Naive B cell (primary cell): ENCODE data around the gene FRMD4A. TPM values are rescaled to one million over a fixed set of nuclear protein-coding genes. Genes with fewer than 3 reads are reported as not detected.
A peak's percentile ranks its signal among the peaks of the same experiment; 100 is the strongest.

Experiments used
- ATAC-seq, 2 donors: fragments of 150-1000 bp; cut with Tn5 transposase; 2 replicates each; pipeline ENCODE4 v1.10.0; 2021; ENCODE audit warnings: low read depth in 2 of 2, mild to moderate bottlenecking in 2 of 2, moderate library complexity in 2 of 2
- DNase-seq: peaks from one replicate; pipeline ENCODE4 v3.0.0; 2022
- H3K27ac Mint-ChIP-seq, 6 donors: one replicate each; pipeline ENCODE4 v1.8.0; 2020 to 2022; ENCODE audit warnings: mild to moderate bottlenecking in 6 of 6, mixed read lengths in 6 of 6, moderate library complexity in 5 of 6, inconsistent platforms in 2 of 6
- H3K27me3 Mint-ChIP-seq, 3 donors: one replicate each; pipeline ENCODE4 v1.8.0; 2021 to 2022; ENCODE audit warnings: mixed read lengths in 3 of 3, mild to moderate bottlenecking in 1 of 3
- H3K36me3 Mint-ChIP-seq, 2 donors: one replicate each; pipeline ENCODE4 v1.8.0; 2020 to 2022; ENCODE audit warnings: mixed read lengths in 2 of 2, inconsistent platforms in 1 of 2, mild to moderate bottlenecking in 1 of 2
- H3K4me1 Mint-ChIP-seq, 3 donors: one replicate each; pipeline ENCODE4 v1.8.0; 2020 to 2022; ENCODE audit warnings: mixed read lengths in 3 of 3, inconsistent platforms in 1 of 3, mild to moderate bottlenecking in 1 of 3, moderate library complexity in 1 of 3
- H3K4me3 Mint-ChIP-seq, 8 donors: one replicate each; pipeline ENCODE4 v1.8.0; 2020 to 2022; ENCODE audit warnings: mild to moderate bottlenecking in 8 of 8, mixed read lengths in 8 of 8, moderate library complexity in 8 of 8, inconsistent platforms in 2 of 8
- H3K9me3 Mint-ChIP-seq, 7 donors: one replicate each; pipeline ENCODE4 v1.8.0; 2020 to 2022; ENCODE audit warnings: mixed read lengths in 7 of 7, mild to moderate bottlenecking in 5 of 7, inconsistent platforms in 2 of 7, moderate library complexity in 1 of 7
- polyA plus RNA-seq, 6 donors: library from polyadenylated mRNA; unstranded; fragments of 300-500 nt; fragmentation: Illumina TruSeq; gene quantifications; one replicate each; pipeline ENCODE4 v1.2.3, GENCODE V29; 2021; ENCODE audit warnings: low read depth in 6 of 6

Gene FRMD4A
- polyA plus RNA-seq, 6 donors from 2014 or later: 0.09 to 0.20 (median 0.10) TPM; not detected in 3

DNA sequence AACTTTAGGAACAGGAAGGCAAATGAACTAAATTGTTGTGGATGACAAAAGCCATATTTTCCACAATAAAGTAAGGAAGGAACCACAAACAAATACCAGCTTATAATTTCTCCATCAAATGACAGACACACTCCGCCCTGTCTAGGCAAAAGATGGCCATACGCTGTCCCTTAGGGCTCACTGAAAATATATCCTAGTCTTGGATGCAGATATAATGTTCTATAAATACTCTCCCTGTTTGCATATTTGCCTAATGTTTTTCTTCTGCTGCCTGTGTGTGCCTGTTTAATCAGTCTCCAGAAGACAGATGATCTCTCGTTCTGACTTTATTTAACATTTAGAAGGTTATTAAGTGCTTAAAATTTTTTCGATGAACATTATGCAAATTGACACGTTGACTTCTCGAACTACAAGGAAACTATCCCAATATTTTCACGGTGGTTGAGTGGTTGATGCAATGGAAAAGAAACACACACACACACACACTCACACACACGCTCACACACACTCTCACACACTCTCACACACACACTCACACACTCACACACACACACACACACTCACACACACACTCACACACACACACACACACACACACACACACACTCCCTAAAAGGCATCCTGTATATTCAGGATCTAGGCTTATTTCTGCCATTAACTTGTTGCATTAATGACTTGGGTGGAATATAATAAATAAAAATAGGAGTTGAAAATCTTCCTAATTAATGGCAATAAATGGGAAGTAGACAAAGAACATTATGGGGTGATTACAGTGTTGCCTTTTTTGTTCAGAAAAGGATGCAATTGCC, 446.9 kb downstream of the FRMD4A start:
- no peaks in the 10 kb centered on the region for H3K4me1 Mint-ChIP-seq
- peak overlapping the region in 1 of 8 donors; percentile 2 for H3K4me3 Mint-ChIP-seq
- H3K36me3 Mint-ChIP-seq: no peaks in the 10 kb centered on the region
- DNase-seq (no peak), ATAC-seq (no peak)
- peak overlapping the region in 1 of 6 donors; percentile 31 for H3K27ac Mint-ChIP-seq
- peaks cover 33 to 46% (median 38%) of the 10 kb centered on the region in 3 donors for H3K27me3 Mint-ChIP-seq
- no peaks in the 10 kb centered on the region for H3K9me3 Mint-ChIP-seq

DNA sequence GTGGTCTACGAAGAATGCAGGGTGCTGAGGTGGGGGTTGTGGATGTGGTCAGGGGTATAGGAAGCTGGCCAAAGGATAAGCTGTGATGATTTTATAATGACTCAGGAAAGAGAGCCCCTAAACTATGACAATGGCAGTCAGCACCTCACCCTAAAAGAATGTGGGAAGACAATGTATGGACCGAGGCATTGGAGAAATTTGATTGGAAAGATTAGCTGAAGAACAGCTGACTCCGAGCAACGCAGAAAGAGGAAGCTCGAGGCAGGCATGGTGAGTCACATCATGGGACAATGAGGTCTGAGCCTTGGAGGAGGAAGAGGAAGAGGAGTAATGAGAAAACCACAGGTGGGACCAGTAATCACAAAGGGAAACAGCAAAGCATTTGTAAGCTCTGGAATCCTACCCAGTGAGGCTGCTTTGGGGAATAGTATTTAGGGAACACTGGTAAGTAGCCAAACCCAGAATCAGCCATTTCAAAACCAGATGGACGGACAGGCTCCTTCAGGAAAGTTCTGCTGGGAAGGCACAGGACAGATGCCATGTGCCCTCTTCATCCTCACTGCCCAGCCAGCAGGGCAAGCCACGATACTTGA, 448.5 kb downstream of the FRMD4A start:
- no peaks in the 10 kb centered on the region for H3K4me1 Mint-ChIP-seq
- peaks cover 21 to 29% (median 29%) of the 10 kb centered on the region in 3 donors for H3K27me3 Mint-ChIP-seq
- DNase-seq (no peak), ATAC-seq (peak; percentile 51 to 73)
- no peaks in the 10 kb centered on the region for H3K36me3 Mint-ChIP-seq
- H3K27ac Mint-ChIP-seq: no peak overlapping the region
- H3K4me3 Mint-ChIP-seq: peak overlapping the region in 2 of 8 donors; percentile 29 to 47
- no peaks in the 10 kb centered on the region for H3K9me3 Mint-ChIP-seq

DNA sequence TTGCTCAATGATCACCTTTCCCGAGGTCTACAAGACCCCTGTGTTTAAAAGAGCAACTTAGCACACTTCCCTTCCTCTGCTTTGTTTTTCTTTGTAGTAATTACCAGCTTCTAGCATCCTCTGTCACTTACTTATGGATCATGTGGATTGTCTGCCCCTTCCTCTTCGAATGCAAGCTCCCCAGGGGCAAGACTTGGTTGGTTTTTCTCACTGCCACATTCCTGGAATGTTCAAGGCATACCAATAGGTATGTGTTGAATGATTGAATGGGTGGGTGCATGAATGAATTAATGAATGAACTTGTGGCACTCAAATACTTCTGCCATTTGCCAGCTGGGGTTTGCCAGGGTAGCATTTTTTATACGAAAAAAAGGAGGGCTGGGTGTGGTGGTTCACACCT, 450.0 kb downstream of the FRMD4A start:
- Mint-ChIP-seq H3K4me3 (no peak overlapping the region), H3K36me3 (no peaks in the 10 kb centered on the region), H3K27ac (no peak overlapping the region), H3K27me3 (peaks cover 14 to 18% (median 18%) of the 10 kb centered on the region in 3 donors), H3K9me3 (no peaks in the 10 kb centered on the region), H3K4me1 (peaks cover 0 to 3% (median 2%) of the 10 kb centered on the region in 3 donors)
- DNase-seq (no peak), ATAC-seq (no peak)

DNA sequence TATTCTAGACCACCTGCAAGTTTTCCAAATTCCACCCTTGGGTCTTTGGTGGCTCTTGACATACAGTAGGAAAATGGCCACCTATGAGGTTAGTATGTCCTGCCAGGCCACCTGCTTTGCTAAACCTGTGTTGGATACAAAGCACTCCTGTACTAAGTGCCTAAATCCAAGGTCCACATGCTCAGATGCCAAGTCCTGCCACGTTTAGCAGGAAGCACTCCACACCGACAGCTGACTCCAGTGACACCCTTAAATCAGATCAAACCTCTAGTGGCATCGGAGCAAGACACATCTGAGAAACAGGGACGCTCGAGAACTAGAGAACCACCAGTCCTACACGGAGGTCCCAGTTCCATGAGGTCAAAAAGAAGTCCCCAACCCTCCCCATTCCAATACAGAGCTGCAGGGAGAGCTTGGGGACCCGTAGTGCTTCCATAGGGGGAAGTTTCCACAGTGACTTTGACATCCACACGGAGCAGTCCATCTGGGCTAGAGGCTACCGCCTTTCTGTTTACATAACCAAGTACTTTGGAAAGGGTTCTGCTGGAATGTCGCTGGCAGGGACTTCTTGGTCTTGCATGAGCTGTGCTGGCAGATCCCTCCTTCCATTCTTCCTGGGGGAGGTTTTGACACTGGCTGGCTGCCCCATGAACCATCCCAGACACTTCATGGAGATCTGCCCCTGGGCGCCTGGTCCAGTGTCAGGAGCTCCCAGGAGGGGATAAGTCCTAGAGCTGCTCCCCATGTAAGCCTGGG, 453.4 kb downstream of the FRMD4A start:
- ATAC-seq (no peak), DNase-seq (no peak)
- peaks cover 0 to 4% (median 0%) of the 10 kb centered on the region in 7 donors for H3K9me3 Mint-ChIP-seq
- peaks cover 0 to 10% (median 0%) of the 10 kb centered on the region in 3 donors for H3K27me3 Mint-ChIP-seq
- no peak overlapping the region for H3K4me3 Mint-ChIP-seq
- peak overlapping the region in 1 of 6 donors; percentile 40 for H3K27ac Mint-ChIP-seq
- no peaks in the 10 kb centered on the region for H3K36me3 Mint-ChIP-seq
- peaks cover 22 to 36% (median 35%) of the 10 kb centered on the region in 3 donors for H3K4me1 Mint-ChIP-seq

DNA sequence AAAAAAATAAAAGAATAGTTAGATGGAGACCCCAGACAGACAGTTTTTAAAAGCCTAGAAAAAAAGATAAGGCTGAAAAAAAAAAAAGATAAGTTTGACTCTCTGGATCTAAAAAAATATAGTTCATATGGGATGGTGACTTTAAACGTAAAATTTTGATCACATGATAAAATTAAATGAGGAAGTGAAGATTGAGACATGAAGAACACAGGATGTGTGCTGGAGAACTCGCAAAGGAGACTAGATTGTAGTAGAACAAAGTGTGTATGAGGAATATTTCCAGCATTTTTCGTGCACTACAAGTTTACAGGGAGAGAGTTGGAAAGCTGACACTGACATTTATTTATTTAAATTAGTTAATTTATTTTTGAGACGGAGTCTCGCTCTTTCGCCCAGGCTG, 457.5 kb downstream of the FRMD4A start:
- Mint-ChIP-seq H3K4me3 (peak overlapping the region; percentile 25 to 84 (median 54)), H3K4me1 (peaks cover 23 to 52% (median 49%) of the 10 kb centered on the region in 3 donors), H3K36me3 (no peaks in the 10 kb centered on the region), H3K9me3 (peaks cover 0 to 4% (median 0%) of the 10 kb centered on the region in 7 donors), H3K27ac (peak overlapping the region; percentile 36 to 97 (median 83)), H3K27me3 (peaks cover 0 to 5% (median 0%) of the 10 kb centered on the region in 3 donors)
- ATAC-seq: peak; percentile 85 to 87
- DNase-seq: peak; percentile 62

DNA sequence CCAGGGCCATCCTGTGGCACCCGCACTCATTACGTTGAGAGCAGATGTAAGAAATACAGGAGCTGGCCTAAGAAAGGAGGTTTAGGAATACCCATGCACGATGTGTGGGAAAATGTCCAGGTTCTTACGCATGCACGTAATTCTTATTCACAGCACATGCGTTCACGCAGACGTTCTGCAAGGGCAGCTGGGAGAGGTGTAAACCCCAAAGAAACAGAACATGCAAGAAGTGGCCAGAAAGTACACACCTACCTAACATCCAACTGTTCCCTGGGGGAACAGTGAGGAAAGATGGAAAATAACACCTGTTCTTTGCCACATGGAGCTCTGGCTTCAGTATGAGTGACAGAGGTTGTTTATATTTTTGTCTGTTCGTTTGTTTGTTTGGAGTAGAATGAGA, 458.3 kb downstream of the FRMD4A start:
- H3K4me3 Mint-ChIP-seq: peak overlapping the region in 5 of 8 donors; percentile 15 to 84 (median 64)
- no peak for ATAC-seq

DNA sequence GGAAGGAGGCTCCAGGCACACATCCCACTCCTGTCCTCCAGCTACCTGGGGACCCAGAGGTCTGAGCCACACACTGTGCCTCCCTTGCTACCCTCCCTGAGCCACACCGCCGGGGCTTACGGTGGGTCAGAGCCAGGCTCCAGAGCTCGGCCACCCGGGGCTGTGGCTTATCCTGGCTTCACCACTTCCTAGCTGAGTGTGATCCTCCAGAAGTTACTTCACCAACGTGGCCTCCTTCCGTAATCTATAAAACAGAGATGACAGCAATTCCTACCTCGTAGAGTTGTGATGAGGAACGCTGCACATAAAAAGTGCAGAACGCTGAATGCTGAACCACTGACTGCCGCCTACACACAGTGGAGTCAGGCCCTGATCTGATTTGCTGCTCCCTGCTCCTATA, 458.9 kb downstream of the FRMD4A start:
- DNase-seq: no peak
- Mint-ChIP-seq H3K9me3 (peaks cover 0 to 4% (median 0%) of the 10 kb centered on the region in 7 donors), H3K27ac (peak overlapping the region in 3 of 6 donors; percentile 33 to 96 (median 76)), H3K4me3 (peak overlapping the region in 1 of 8 donors; percentile 3), H3K36me3 (no peaks in the 10 kb centered on the region), H3K27me3 (no peaks in the 10 kb centered on the region), H3K4me1 (peaks cover 23 to 52% (median 49%) of the 10 kb centered on the region in 3 donors)
- ATAC-seq: no peak

More for the DNA sequence above, 458.3 kb downstream of the FRMD4A start:
- no peaks in the 10 kb centered on the region for H3K27me3 Mint-ChIP-seq
- H3K36me3 Mint-ChIP-seq: no peaks in the 10 kb centered on the region
- H3K4me1 Mint-ChIP-seq: peaks cover 23 to 52% (median 49%) of the 10 kb centered on the region in 3 donors
- H3K27ac Mint-ChIP-seq: peak overlapping the region; percentile 33 to 96 (median 90)
- H3K9me3 Mint-ChIP-seq: peaks cover 0 to 4% (median 0%) of the 10 kb centered on the region in 7 donors
- no peak for DNase-seq

DNA sequence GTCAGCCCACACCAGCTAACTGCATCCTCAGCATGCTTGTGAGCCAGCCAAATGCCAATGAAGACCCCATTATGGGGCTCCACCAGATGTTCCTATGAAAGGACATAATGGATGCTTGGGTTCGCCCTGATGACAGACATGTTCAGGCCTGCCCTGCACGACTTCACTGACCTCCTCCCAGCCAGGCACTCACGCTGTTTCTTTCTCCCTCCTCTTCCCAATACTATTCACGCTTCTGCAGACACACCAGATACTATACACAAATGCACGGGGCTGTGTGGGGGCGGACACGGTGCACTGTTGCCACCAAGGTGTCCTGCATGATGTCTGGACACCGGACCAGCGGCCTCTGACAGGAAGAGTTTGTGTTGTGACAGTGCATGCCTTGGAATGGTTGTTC, 459.7 kb downstream of the FRMD4A start:
- Mint-ChIP-seq H3K36me3 (no peaks in the 10 kb centered on the region), H3K9me3 (peaks cover 0 to 4% (median 0%) of the 10 kb centered on the region in 7 donors), H3K4me1 (peaks cover 23 to 52% (median 48%) of the 10 kb centered on the region in 3 donors), H3K27ac (peak overlapping the region in 2 of 6 donors; percentile 51 to 59), H3K27me3 (peaks cover 0 to 6% (median 0%) of the 10 kb centered on the region in 3 donors), H3K4me3 (peak overlapping the region in 1 of 8 donors; percentile 29)
- ATAC-seq (no peak), DNase-seq (no peak)

DNA sequence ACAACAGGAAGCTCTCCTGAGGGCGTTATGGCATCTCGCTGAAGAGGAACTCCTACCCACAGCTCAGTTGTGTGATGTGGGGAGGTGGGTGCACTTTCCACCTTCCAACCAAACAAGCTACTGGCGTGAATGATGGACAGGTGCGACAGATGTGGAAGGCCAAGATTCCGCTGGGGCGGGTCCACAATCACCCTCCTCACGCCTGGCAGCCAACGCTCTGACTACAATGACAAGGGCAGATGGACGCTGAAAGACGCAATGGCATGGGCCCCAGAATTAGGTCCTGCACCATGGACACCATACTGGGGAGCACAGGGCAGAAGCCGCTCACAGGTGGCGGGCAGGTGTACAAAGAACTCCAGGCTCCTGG, 461.4 kb downstream of the FRMD4A start:
- peaks cover 0 to 6% (median 0%) of the 10 kb centered on the region in 3 donors for H3K27me3 Mint-ChIP-seq
- ATAC-seq (no peak), DNase-seq (no peak)
- H3K9me3 Mint-ChIP-seq: peaks cover 0 to 4% (median 0%) of the 10 kb centered on the region in 7 donors
- H3K27ac Mint-ChIP-seq: peak overlapping the region in 2 of 6 donors; percentile 9 to 79
- H3K4me3 Mint-ChIP-seq: no peak overlapping the region
- no peaks in the 10 kb centered on the region for H3K36me3 Mint-ChIP-seq
- peaks cover 14 to 35% (median 31%) of the 10 kb centered on the region in 3 donors for H3K4me1 Mint-ChIP-seq

DNA sequence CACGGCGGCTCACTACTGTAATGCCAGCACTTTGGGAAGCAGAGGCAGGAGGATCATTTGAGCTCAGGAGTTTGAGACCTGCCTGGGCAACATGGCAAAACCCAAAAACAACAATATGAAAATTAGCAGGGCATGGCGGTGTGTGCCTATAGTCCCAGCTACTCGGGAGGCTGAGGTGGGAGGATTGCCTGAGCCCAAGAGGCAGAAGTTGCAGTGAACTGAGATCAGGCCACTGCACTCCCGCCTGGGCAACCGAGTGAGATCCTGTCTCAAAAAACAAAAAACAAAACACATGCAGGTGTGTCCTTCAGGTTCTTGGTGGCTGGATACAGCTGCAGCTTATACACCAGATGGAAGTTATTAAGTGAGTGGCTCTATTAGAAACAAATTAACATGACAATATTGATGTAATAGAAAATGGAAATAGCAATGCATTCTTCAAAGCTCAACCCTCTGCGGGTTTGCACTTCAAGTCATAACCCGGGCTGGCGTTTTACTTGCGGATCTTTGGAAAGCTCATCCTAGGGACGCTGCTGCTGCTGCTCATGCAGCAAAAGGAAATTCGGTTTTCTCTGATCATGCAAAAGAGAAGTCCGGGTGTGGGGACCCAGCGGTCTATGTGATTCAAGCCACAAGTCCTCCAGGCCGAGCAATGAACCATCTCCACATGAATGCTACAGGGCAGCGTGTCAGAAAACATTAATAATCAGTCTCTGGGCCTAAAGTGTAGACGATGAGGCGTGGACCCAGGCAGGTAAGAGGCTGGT, 462.0 kb downstream of the FRMD4A start:
- no peaks in the 10 kb centered on the region for H3K36me3 Mint-ChIP-seq
- H3K4me1 Mint-ChIP-seq: peaks cover 11 to 29% (median 25%) of the 10 kb centered on the region in 3 donors
- ATAC-seq: no peak
- peak overlapping the region in 3 of 6 donors; percentile 9 to 79 (median 21) for H3K27ac Mint-ChIP-seq
- peaks cover 0 to 4% (median 0%) of the 10 kb centered on the region in 7 donors for H3K9me3 Mint-ChIP-seq
- no peak for DNase-seq
- H3K27me3 Mint-ChIP-seq: peaks cover 0 to 6% (median 0%) of the 10 kb centered on the region in 3 donors
- peak overlapping the region in 1 of 8 donors; percentile 48 for H3K4me3 Mint-ChIP-seq

DNA sequence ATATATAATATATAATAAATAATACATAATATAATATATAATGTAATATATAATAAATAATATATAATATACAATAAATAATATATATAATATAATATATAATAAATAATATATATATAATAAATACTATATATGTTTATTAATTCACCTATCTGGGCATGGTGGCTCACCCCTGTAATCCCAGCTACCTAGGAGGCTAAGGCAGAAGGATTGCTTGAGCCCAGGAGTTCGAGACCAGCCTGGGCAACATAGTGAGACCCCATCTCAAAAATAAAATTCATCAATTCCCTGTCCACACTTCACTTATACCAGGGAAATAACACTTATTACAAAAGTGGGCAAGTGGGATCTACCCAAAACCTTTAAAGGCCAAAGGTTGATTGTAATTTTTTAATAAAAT, 462.9 kb downstream of the FRMD4A start:
- ATAC-seq (no peak), DNase-seq (no peak)
- H3K27ac Mint-ChIP-seq: no peak overlapping the region
- peaks cover 0 to 6% (median 0%) of the 10 kb centered on the region in 3 donors for H3K27me3 Mint-ChIP-seq
- peaks cover 6 to 20% (median 19%) of the 10 kb centered on the region in 3 donors for H3K4me1 Mint-ChIP-seq
- H3K4me3 Mint-ChIP-seq: no peak overlapping the region
- no peaks in the 10 kb centered on the region for H3K36me3 Mint-ChIP-seq
- no peaks in the 10 kb centered on the region for H3K9me3 Mint-ChIP-seq

DNA sequence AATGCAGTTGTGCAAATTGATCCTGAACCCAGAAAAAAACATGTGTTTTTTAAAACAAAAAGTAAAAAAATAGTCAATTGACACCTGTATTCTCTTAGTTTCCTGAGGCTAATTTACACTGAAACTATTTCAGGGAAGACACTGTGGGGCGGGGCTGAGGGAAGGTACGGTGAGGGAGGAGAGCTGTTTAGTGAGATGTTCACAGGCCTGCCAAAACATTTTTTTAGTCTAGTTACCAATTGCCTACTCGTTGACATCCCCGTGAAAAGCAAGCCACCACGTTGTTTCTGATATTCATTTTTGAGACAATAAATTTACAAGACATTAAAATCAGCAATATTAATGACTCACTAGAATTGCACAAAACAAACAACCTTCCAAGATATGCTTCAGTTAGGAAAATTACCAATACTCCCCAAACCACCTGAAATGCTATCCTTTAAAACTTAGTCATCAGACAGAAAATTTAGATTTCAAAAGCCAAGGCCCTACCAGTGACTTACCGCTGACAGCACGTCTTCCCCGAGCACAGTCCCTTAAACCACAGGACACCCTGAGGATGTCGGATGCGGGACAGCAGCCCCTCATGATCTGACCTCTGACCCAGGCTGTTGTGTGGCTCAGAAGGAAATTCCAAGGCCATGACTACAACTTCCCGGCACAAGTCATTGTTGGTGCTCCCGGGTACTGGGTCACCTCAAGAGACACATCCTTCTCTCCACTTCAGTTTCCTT, 464.8 kb downstream of the FRMD4A start:
- ATAC-seq: no peak
- Mint-ChIP-seq H3K36me3 (no peaks in the 10 kb centered on the region), H3K27ac (peak overlapping the region in 2 of 6 donors; percentile 3 to 37), H3K9me3 (no peaks in the 10 kb centered on the region), H3K27me3 (peaks cover 0 to 14% (median 5%) of the 10 kb centered on the region in 3 donors), H3K4me1 (peaks cover 0 to 13% (median 10%) of the 10 kb centered on the region in 3 donors), H3K4me3 (no peak overlapping the region)
- DNase-seq: no peak
